Endothelial cell of umbilical vein (primary cell): ENCODE measurements around the gene ANKRD27. TPM values are rescaled to one million over a fixed set of nuclear protein-coding genes. Genes with fewer than 3 reads are reported as not detected.

Source experiments
- BruUV-seq: library from RNA; stranded (reverse); fragments of 400-500 nt; replicated peaks from 2 replicates; lab custom pipeline; 2021; lab: Mats Ljungman, UMichigan
- CTCF ChIA-PET: fragments of 300-600, 350-600 bp; sonication (Branson Sonifier 250); formaldehyde crosslinking; loops from one replicate; lab custom pipeline; 2021; ENCODE audit warnings: antibody characterized with exemption, inconsistent platforms; lab: Charles Lee
- POLR2A ChIA-PET: fragments of 300-600, 350-600 bp; sonication (Branson Sonifier 250); formaldehyde crosslinking; loops from one replicate; lab custom pipeline; 2021; ENCODE audit warnings: antibody characterized with exemption, inconsistent platforms; lab: Charles Lee
- DNase-seq: peaks from one replicate; pipeline ENCODE4 v3.0.0-alpha.2; 2011; ENCODE audit warnings: low read depth, low spot score
- FAIRE-seq: peaks from 2 replicates; lab custom pipeline; 2011; peaks lifted over from hg19 to GRCh38; lab: Jason Lieb, UNC
- H2AFZ ChIP-seq: 2 replicates; pipeline ENCODE4 v1.6.0; 2012; ENCODE audit warnings: low read depth, low read length, control low read depth, inconsistent platforms
- H3K27ac ChIP-seq: 2 replicates; pipeline ENCODE4 v1.5.1; 2011; ENCODE audit warnings: low read depth, mild to moderate bottlenecking, control low read depth, low read length, moderate library complexity; ENCODE audit not compliant: insufficient read depth
- H3K27me3 ChIP-seq, 2 experiments: 2 replicates each; pipeline versions ENCODE4 v1.6.0 to v1.6.1; 2011; ENCODE audit warnings: low read length in 2 of 2, mixed read lengths in 1 of 2; ENCODE audit not compliant: control insufficient read depth in 2 of 2, insufficient read depth in 2 of 2
- H3K36me3 ChIP-seq, 2 experiments: 2 replicates in 1 of 2; 3 replicates in 1 of 2; pipeline ENCODE4 v1.5.1; 2011; ENCODE audit warnings: low read length in 2 of 2, mild to moderate bottlenecking in 1 of 2, moderate library complexity in 1 of 2; ENCODE audit not compliant: control insufficient read depth in 2 of 2, insufficient read depth in 2 of 2; ENCODE audit errors: extremely low read depth in 1 of 2
- H3K4me1 ChIP-seq: 3 replicates; pipeline ENCODE4 v1.5.1; 2011; ENCODE audit warnings: mild to moderate bottlenecking, low read length; ENCODE audit not compliant: control insufficient read depth, insufficient read depth; ENCODE audit errors: extremely low read depth
- H3K4me2 ChIP-seq: 2 replicates; pipeline ENCODE4 v1.6.1; 2011; ENCODE audit warnings: low read length, control low read depth, mixed read lengths; ENCODE audit not compliant: insufficient read depth
- H3K4me3 ChIP-seq, 3 experiments: fragments of 200-600 bp in 1 of 3; sonication (generic), shearing (Covaris generic) in 1 of 3; replicated peaks in 1 of 3; 2 replicates each; pipeline ENCODE4 v1.5.1; 2011 to 2016; ENCODE audit warnings: control low read depth in 3 of 3, low read length in 3 of 3, mild to moderate bottlenecking in 2 of 3, inconsistent platforms in 1 of 3, low read depth in 1 of 3, moderate library complexity in 1 of 3; ENCODE audit not compliant: insufficient read depth in 1 of 3
- H3K79me2 ChIP-seq: 2 replicates; pipeline ENCODE4 v1.6.0; 2012; ENCODE audit warnings: low read length, inconsistent platforms; ENCODE audit not compliant: control insufficient read depth, insufficient read depth
- H3K9ac ChIP-seq: replicated peaks from 2 replicates; pipeline ENCODE3; 2011; ENCODE audit warnings: low read length, control low read depth; ENCODE audit not compliant: insufficient read depth; ENCODE audit errors: extremely low read depth
- H3K9me1 ChIP-seq: replicated peaks from 3 replicates; pipeline ENCODE4 v1.6.0; 2011; ENCODE audit warnings: mild to moderate bottlenecking, low read length; ENCODE audit not compliant: control insufficient read depth, insufficient read depth; ENCODE audit errors: extremely low read depth
- H3K9me3 ChIP-seq: replicated peaks from 2 replicates; pipeline ENCODE4 v1.5.1; 2012; ENCODE audit warnings: low read length, inconsistent platforms; ENCODE audit not compliant: control insufficient read depth, insufficient read depth
- H4K20me1 ChIP-seq: replicated peaks from 2 replicates; pipeline ENCODE3; 2011; ENCODE audit warnings: mild to moderate bottlenecking, low read length; ENCODE audit not compliant: control insufficient read depth, insufficient read depth; ENCODE audit errors: extremely low read depth
- EZH2 ChIP-seq: IDR thresholded peaks from 2 replicates; pipeline ENCODE4 v1.6.1; 2012; ENCODE audit warnings: borderline replicate concordance, low read depth, mild to moderate bottlenecking, moderate library complexity, low read length, inconsistent platforms; ENCODE audit not compliant: severe bottlenecking
- FOS ChIP-seq: IDR thresholded peaks from 2 replicates; pipeline ENCODE4 v1.6.1; 2011; ENCODE audit warnings: mild to moderate bottlenecking, low read length, moderate library complexity, borderline replicate concordance; ENCODE audit not compliant: insufficient read depth
- GATA2 ChIP-seq: IDR thresholded peaks from 2 replicates; pipeline ENCODE4 v1.7.0; 2011; ENCODE audit warnings: low read depth, mild to moderate bottlenecking, moderate library complexity, mixed read lengths, low read length; ENCODE audit not compliant: insufficient read length, insufficient read depth
- JUN ChIP-seq: IDR thresholded peaks from 2 replicates; pipeline ENCODE4 v1.6.1; 2011; ENCODE audit warnings: borderline replicate concordance, low read depth; ENCODE audit not compliant: insufficient read length, insufficient read depth
- MYC ChIP-seq: IDR thresholded peaks from one replicate; pipeline ENCODE4 v1.6.1; 2011; ENCODE audit warnings: mild to moderate bottlenecking, low read depth, low read length
- POLR2A ChIP-seq: IDR thresholded peaks from 2 replicates; pipeline ENCODE4 v1.6.1; 2012; ENCODE audit warnings: low read depth, mild to moderate bottlenecking, control low read depth, low read length
- POLR2AphosphoS5 ChIP-seq: IDR thresholded peaks from 2 replicates; pipeline ENCODE4 v1.6.1; 2012; ENCODE audit warnings: low read depth, mild to moderate bottlenecking, control low read depth, low read length, moderate library complexity; ENCODE audit not compliant: insufficient read depth
- dilution Hi-C: fragments of 300-500 bp; cut with MboI; formaldehyde crosslinking; loops from one replicate; pipeline ENCODE4 v1.15.0; 2019; ENCODE audit warnings: low sequenced_read_pairs; ENCODE audit not compliant: extremely low pct_ligation_motif_present
- intact Hi-C: fragments of 100-400 bp; cut with micrococcal nuclease; formaldehyde crosslinking; loops from one replicate; pipeline ENCODE4 v1.10.0; 2022
- polyA plus RNA-seq, 4 experiments: library from polyadenylated mRNA; depleted of rRNA in 3 of 4; stranded (reverse) in 3 of 4; unstranded in 1 of 4; fragments of >200 nt; gene quantifications; 2 replicates each; pipeline versions ENCODE4 v1.2.1 to v1.2.3, GENCODE V29; 2011 to 2012; ENCODE audit warnings: missing spikeins in 1 of 4
- total RNA-seq: library from RNA; stranded (reverse); gene quantifications from 2 replicates; pipeline ENCODE4 v1.2.3, GENCODE V29; 2021
- TF ChIP-seq, protein P1 (sequence below), 2 donors: IDR thresholded peaks; 1 replicate in 1 of 2; 2 replicates in 1 of 2; pipeline ENCODE4 v1.5.1; 2011; ENCODE audit warnings: low read length in 2 of 2, mild to moderate bottlenecking in 2 of 2, moderate library complexity in 2 of 2, control low read depth in 1 of 2, inconsistent platforms in 1 of 2, low read depth in 1 of 2; ENCODE audit not compliant: insufficient read depth in 1 of 2; ENCODE audit errors: extremely low read depth in 1 of 2
- TF ChIP-seq, protein P2 (sequence below): IDR thresholded peaks from 2 replicates; pipeline ENCODE4 v1.6.1; 2011; ENCODE audit not compliant: insufficient read depth, insufficient read length

The ANKRD27 gene
- total and polyA plus RNA-seq, 2 donors (not counting 3 experiments of a cell fraction or from before 2014, with no cell fraction given) = 18.3 to 37.4 TPM

DNA sequence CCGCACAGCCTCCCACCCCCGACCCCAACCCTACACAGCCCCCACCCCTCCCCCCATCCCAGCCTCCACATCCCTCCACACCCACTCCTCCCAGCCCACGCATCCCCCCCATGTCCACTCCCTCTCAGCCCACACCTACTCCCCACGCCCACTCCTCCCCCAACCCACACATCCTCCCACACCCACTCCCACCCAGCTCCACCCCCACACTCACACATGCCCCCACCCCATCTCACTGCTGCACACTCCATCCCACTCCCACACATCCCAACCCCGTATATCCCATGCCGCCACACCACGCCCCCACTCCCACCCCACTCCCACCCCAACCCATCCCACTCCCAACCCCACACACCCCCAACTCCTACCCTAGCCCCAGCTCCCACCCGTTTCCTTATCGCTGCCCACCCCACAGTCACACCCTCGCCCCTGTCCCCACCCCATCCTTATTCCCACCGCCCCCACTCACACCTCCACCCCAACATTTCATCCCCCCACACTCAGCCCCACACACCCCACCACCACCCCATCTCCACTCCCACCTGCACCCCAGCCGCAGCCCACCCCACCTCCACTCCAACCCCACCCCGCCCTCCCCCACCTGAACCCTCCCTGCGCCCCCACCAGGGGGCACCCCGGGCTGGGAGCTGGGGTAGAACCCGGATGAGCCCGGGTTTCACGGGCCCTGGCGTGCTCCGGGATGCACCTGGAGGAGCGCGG lies 45.4 kb upstream of the ANKRD27 start:
- CTCF ChIA-PET = no interaction called here
- intact Hi-C loops = no loop called here
- Histone ChIP-seq H3K79me2 (no peaks in the 10 kb centered on the region), H3K27ac (no peak overlapping the region), H3K4me3 (no peak overlapping the region), H3K9me1 (no peaks in the 10 kb centered on the region), H3K4me1 (no peaks in the 10 kb centered on the region), H3K36me3 (no peaks in the 10 kb centered on the region), H3K9ac (no peak overlapping the region), H3K27me3 (no peaks in the 10 kb centered on the region), H3K4me2 (no peak overlapping the region), H4K20me1 (no peaks in the 10 kb centered on the region), H2AFZ (no peak overlapping the region), H3K9me3 (no peaks in the 10 kb centered on the region)
- no peak for TF ChIP-seq JUN
- TF ChIP-seq, protein P1, sequence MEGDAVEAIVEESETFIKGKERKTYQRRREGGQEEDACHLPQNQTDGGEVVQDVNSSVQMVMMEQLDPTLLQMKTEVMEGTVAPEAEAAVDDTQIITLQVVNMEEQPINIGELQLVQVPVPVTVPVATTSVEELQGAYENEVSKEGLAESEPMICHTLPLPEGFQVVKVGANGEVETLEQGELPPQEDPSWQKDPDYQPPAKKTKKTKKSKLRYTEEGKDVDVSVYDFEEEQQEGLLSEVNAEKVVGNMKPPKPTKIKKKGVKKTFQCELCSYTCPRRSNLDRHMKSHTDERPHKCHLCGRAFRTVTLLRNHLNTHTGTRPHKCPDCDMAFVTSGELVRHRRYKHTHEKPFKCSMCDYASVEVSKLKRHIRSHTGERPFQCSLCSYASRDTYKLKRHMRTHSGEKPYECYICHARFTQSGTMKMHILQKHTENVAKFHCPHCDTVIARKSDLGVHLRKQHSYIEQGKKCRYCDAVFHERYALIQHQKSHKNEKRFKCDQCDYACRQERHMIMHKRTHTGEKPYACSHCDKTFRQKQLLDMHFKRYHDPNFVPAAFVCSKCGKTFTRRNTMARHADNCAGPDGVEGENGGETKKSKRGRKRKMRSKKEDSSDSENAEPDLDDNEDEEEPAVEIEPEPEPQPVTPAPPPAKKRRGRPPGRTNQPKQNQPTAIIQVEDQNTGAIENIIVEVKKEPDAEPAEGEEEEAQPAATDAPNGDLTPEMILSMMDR (IDR thresholded peaks at IDR 0.05; ENCODE audit: extremely low read depth in 1 of 2, insufficient read depth in 1 of 2, low read depth in 1 of 2, low read length in 2 of 2) = no peak
- TF ChIP-seq GATA2 = no peak
- no peak for TF ChIP-seq EZH2
- TF ChIP-seq FOS = no peak
- TF ChIP-seq, protein P2, sequence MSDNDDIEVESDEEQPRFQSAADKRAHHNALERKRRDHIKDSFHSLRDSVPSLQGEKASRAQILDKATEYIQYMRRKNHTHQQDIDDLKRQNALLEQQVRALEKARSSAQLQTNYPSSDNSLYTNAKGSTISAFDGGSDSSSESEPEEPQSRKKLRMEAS = no peak
- no peak for TF ChIP-seq POLR2AphosphoS5
- no peak for TF ChIP-seq MYC
- TF ChIP-seq POLR2A = no peak
- dilution Hi-C loops = no loop called here
- no peak for FAIRE-seq
- no TSS peak for BruUV-seq
- DNase-seq = no peak
- POLR2A ChIA-PET = no interaction called here
